Measurements from ENCODE around the gene SEPTIN14. TPM values are rescaled to one million over a fixed set of nuclear protein-coding genes. Genes with fewer than 3 reads are reported as not detected.
"Not testable (repeated sequence)": the region's sequence is repeated elsewhere in the genome, so short reads cannot be mapped to it uniquely, and the experiment has no call there.

Gene SEPTIN14
- total and polyA plus RNA-seq, 2 donors from 2014 or later = not detected

- FAIRE-seq = no peak
- no peak overlapping the region for H3K27ac ChIP-seq (ENCODE audit: low read depth in 2 of 2, low read length in 2 of 2)
- intact Hi-C loops (cut with DNase I) = no loop called here
These were observed 70.5 kb downstream of the SEPTIN14 start for GRCh38 chr7:55792048-55792447.

GRCh38 chr7:55787796-55788195 is 74.8 kb downstream of the SEPTIN14 start:
- no peak for TF ChIP-seq CTCF (IDR thresholded peaks at IDR 0.05; ENCODE audit: borderline replicate concordance, extremely low read depth, insufficient read depth)
- no peak for FAIRE-seq
- intact Hi-C loops (cut with DNase I) = no loop called here
- no peaks in the 10 kb centered on the region for H3K27me3 ChIP-seq (ENCODE audit: control insufficient read depth, insufficient read depth, low read length)
- no peaks in the 10 kb centered on the region for H3K4me1 ChIP-seq (ENCODE audit: control insufficient read depth in 2 of 3, insufficient read depth in 2 of 3, low read depth in 1 of 3, low read length in 3 of 3)
- H3K36me3 ChIP-seq (ENCODE audit: control insufficient read depth in 2 of 3, insufficient read depth in 3 of 3, low read length in 3 of 3) = no peaks in the 10 kb centered on the region
- no peaks in the 10 kb centered on the region for H3K9me3 ChIP-seq (ENCODE audit: control insufficient read depth in 2 of 3, insufficient read depth in 1 of 3, low read length in 3 of 3)
- no peak overlapping the region for H3K9ac ChIP-seq (ENCODE audit: low read length in 3 of 3)
- no peak overlapping the region for H3K4me3 ChIP-seq (ENCODE audit: low read length in 3 of 3)
- H3K27ac ChIP-seq (ENCODE audit: low read depth in 2 of 2, low read length in 2 of 2) = no peak overlapping the region
- no peak for DNase-seq

More at GRCh38 chr7:55792048-55792447, 70.5 kb downstream of the SEPTIN14 start:
- Histone ChIP-seq H3K36me3 (ENCODE audit: control insufficient read depth in 2 of 3, insufficient read depth in 3 of 3, low read length in 3 of 3) (no peaks in the 10 kb centered on the region), H3K4me3 (ENCODE audit: low read length in 3 of 3) (no peak overlapping the region), H3K4me1 (ENCODE audit: control insufficient read depth in 2 of 3, insufficient read depth in 2 of 3, low read depth in 1 of 3, low read length in 3 of 3) (no peaks in the 10 kb centered on the region), H3K9me3 (ENCODE audit: control insufficient read depth in 2 of 3, insufficient read depth in 1 of 3, low read length in 3 of 3) (no peaks in the 10 kb centered on the region), H3K27me3 (ENCODE audit: control insufficient read depth, insufficient read depth, low read length) (no peaks in the 10 kb centered on the region), H3K9ac (ENCODE audit: low read length in 3 of 3) (no peak overlapping the region)
- no peak for TF ChIP-seq CTCF (IDR thresholded peaks at IDR 0.05; ENCODE audit: borderline replicate concordance, extremely low read depth, insufficient read depth)
- DNase-seq = no peak

GRCh38 chr7:55786901-55787300 is 75.7 kb downstream of the SEPTIN14 start:
- Histone ChIP-seq H3K27ac (ENCODE audit: low read depth in 2 of 2, low read length in 2 of 2) (no peak overlapping the region), H3K27me3 (ENCODE audit: control insufficient read depth, insufficient read depth, low read length) (no peaks in the 10 kb centered on the region), H3K4me1 (ENCODE audit: control insufficient read depth in 2 of 3, insufficient read depth in 2 of 3, low read depth in 1 of 3, low read length in 3 of 3) (no peaks in the 10 kb centered on the region), H3K9ac (ENCODE audit: low read length in 3 of 3) (no peak overlapping the region), H3K4me3 (ENCODE audit: low read length in 3 of 3) (no peak overlapping the region), H3K36me3 (ENCODE audit: control insufficient read depth in 2 of 3, insufficient read depth in 3 of 3, low read length in 3 of 3) (no peaks in the 10 kb centered on the region), H3K9me3 (ENCODE audit: control insufficient read depth in 2 of 3, insufficient read depth in 1 of 3, low read length in 3 of 3) (no peaks in the 10 kb centered on the region)
- intact Hi-C loops (cut with DNase I) = no loop called here
- TF ChIP-seq CTCF (IDR thresholded peaks at IDR 0.05; ENCODE audit: borderline replicate concordance, extremely low read depth, insufficient read depth) = no peak
- no peak for DNase-seq
- no peak for FAIRE-seq

GRCh38 chr7:55785444-55785843 is 77.1 kb downstream of the SEPTIN14 start:
- H3K27ac ChIP-seq (ENCODE audit: low read depth in 2 of 2, low read length in 2 of 2); H3K4me3 ChIP-seq (ENCODE audit: low read length in 3 of 3); DNase-seq; FAIRE-seq; H3K27me3 ChIP-seq (ENCODE audit: control insufficient read depth, insufficient read depth, low read length); H3K36me3 ChIP-seq (ENCODE audit: control insufficient read depth in 2 of 3, insufficient read depth in 3 of 3, low read length in 3 of 3); H3K4me1 ChIP-seq (ENCODE audit: control insufficient read depth in 2 of 3, insufficient read depth in 2 of 3, low read depth in 1 of 3, low read length in 3 of 3); intact Hi-C loops (cut with DNase I); H3K9me3 ChIP-seq (ENCODE audit: control insufficient read depth in 2 of 3, insufficient read depth in 1 of 3, low read length in 3 of 3); H3K9ac ChIP-seq (ENCODE audit: low read length in 3 of 3): not testable (repeated sequence)
